Measurements from ENCODE around the gene NDUFAF2.

NDUFAF2 gene

DNA sequence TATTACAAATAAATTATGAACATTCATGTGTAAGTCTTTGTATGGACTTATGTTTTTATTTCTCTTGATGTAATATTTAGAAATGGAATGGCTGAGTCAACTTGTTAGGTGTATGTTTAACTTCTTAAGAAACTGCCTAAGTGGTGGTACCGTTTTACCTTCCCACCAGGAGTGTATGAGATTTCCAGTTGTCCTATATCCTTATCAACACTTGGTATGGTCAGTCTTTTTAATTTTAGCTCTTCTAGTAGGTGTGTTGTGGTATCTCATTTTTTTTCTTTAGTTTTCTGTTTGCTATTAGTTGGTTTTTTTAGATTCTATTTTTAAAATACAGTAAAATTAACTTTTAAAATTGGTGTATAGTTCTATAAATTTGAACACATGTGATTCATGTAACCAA, 3.7 kb downstream of the NDUFAF2 start:
- DNase-seq (ENCODE audit: insufficient read length, low spot score) (no peak), FAIRE-seq (no peak)
- TF ChIP-seq TAF1 (IDR thresholded peaks at IDR 0.05; ENCODE audit: low read depth, low read length) (no peak), POLR2A (IDR thresholded peaks at IDR 0.05; ENCODE audit: low read depth, low read length) (no peak), PAX5 (IDR thresholded peaks at IDR 0.05; ENCODE audit: insufficient read depth, low read length, severe bottlenecking) (no peak), POU2F2 (IDR thresholded peaks at IDR 0.05; ENCODE audit: low read depth, low read length) (no peak), POLR2AphosphoS5 (IDR thresholded peaks at IDR 0.05; ENCODE audit: low read depth, low read length) (no peak), SPI1 (IDR thresholded peaks at IDR 0.05; ENCODE audit: low read depth, low read length) (no peak)

DNA sequence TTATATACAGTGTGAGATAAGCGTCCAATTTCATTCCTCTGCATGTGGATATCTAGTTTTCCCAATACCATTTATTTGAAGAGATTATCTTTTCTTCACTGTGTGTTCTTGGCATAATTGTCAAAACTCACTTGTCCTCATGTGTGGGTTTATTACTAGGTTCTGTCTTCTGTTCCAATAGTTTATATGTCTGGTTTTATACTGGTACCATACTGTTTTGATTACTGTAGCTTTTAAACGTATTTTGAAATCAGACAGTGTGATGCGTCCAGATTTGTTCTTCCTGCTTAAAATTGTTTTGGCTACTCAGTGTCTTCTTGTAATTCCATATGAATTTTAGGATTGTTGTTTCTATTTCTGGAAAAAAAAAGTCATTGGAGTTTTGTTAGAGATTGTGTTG, 10.2 kb downstream of the NDUFAF2 start:
- TF ChIP-seq TAF1 (IDR thresholded peaks at IDR 0.05; ENCODE audit: low read depth, low read length): no peak
- no peak for TF ChIP-seq POU2F2 (IDR thresholded peaks at IDR 0.05; ENCODE audit: low read depth, low read length)
- TF ChIP-seq POLR2A (IDR thresholded peaks at IDR 0.05; ENCODE audit: low read depth, low read length): no peak
- TF ChIP-seq PAX5 (IDR thresholded peaks at IDR 0.05; ENCODE audit: insufficient read depth, low read length, severe bottlenecking): no peak
- no peak for TF ChIP-seq SPI1 (IDR thresholded peaks at IDR 0.05; ENCODE audit: low read depth, low read length)
- no peak for TF ChIP-seq POLR2AphosphoS5 (IDR thresholded peaks at IDR 0.05; ENCODE audit: low read depth, low read length)
- DNase-seq (ENCODE audit: insufficient read length, low spot score): no peak
- FAIRE-seq: no peak

DNA sequence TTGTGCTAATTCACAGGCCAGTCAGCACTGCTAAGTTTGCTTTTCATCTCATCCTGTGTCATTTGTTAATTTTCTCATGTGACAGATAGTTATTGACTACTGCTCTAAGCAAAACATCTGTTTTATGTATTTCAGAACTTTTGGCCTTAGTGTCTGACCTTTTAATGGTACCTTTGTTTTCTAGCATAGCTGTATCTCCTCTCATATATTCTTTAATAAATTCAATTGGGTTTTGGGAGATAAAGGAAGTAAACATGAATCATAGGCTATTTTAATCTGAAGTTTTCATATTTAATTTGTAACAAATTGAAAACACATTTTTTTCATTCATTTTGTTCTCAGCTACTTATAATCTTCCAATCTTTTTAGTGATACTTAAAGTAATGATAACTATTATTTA, 13.1 kb downstream of the NDUFAF2 start:
- no peak for DNase-seq (ENCODE audit: insufficient read length, low spot score)
- FAIRE-seq: no peak
- no peak for TF ChIP-seq SPI1 (IDR thresholded peaks at IDR 0.05; ENCODE audit: low read depth, low read length)
- no peak for TF ChIP-seq TAF1 (IDR thresholded peaks at IDR 0.05; ENCODE audit: low read depth, low read length)
- no peak for TF ChIP-seq PAX5 (IDR thresholded peaks at IDR 0.05; ENCODE audit: insufficient read depth, low read length, severe bottlenecking)
- TF ChIP-seq POLR2A (IDR thresholded peaks at IDR 0.05; ENCODE audit: low read depth, low read length): no peak
- TF ChIP-seq POLR2AphosphoS5 (IDR thresholded peaks at IDR 0.05; ENCODE audit: low read depth, low read length): no peak
- no peak for TF ChIP-seq POU2F2 (IDR thresholded peaks at IDR 0.05; ENCODE audit: low read depth, low read length)

DNA sequence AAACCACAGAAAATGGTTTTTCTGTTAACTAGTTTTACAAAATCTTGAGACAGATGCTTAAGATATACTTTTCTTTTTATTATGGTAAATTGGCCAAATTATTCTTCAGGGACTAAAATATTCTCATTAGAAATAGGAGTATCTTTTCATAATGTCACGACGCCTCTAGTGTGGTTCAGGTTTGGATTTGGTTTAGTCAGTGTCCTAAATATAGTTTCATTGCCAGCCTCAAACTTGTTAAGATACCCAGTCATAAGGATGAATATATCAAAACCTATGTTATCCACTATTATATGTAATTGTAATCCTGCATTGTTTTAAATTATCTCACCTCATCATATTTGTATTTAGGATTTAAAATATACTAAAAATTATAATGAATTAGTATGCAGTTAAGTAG, 13.7 kb downstream of the NDUFAF2 start:
- TF ChIP-seq POU2F2 (IDR thresholded peaks at IDR 0.05; ENCODE audit: low read depth, low read length) (no peak), SPI1 (IDR thresholded peaks at IDR 0.05; ENCODE audit: low read depth, low read length) (no peak), TAF1 (IDR thresholded peaks at IDR 0.05; ENCODE audit: low read depth, low read length) (no peak), PAX5 (IDR thresholded peaks at IDR 0.05; ENCODE audit: insufficient read depth, low read length, severe bottlenecking) (no peak), POLR2AphosphoS5 (IDR thresholded peaks at IDR 0.05; ENCODE audit: low read depth, low read length) (no peak), POLR2A (IDR thresholded peaks at IDR 0.05; ENCODE audit: low read depth, low read length) (no peak)
- FAIRE-seq: no peak
- no peak for DNase-seq (ENCODE audit: insufficient read length, low spot score)

DNA sequence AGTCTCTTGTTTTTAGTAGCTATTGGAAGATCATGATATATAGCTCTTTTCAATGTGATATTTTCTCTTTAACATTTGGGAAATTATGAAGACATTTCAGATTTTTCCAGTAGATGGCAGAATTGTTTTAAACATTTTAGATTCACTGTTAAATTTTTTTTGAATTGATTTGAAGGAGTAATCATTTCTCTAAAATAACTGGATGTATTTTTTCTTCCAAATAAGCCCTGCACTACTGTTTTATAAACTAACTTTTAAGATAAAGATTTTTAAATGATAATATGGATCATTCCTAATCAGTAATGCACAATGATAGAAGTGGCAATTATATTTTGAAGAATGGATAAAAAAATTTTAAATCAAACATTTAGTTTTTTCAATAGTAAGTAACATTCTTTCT, 14.2 kb downstream of the NDUFAF2 start:
- DNase-seq (ENCODE audit: insufficient read length, low spot score): no peak
- TF ChIP-seq POLR2AphosphoS5 (IDR thresholded peaks at IDR 0.05; ENCODE audit: low read depth, low read length) (no peak), SPI1 (IDR thresholded peaks at IDR 0.05; ENCODE audit: low read depth, low read length) (no peak), TAF1 (IDR thresholded peaks at IDR 0.05; ENCODE audit: low read depth, low read length) (no peak), POLR2A (IDR thresholded peaks at IDR 0.05; ENCODE audit: low read depth, low read length) (no peak), PAX5 (IDR thresholded peaks at IDR 0.05; ENCODE audit: insufficient read depth, low read length, severe bottlenecking) (no peak)
- no peak for FAIRE-seq

DNA sequence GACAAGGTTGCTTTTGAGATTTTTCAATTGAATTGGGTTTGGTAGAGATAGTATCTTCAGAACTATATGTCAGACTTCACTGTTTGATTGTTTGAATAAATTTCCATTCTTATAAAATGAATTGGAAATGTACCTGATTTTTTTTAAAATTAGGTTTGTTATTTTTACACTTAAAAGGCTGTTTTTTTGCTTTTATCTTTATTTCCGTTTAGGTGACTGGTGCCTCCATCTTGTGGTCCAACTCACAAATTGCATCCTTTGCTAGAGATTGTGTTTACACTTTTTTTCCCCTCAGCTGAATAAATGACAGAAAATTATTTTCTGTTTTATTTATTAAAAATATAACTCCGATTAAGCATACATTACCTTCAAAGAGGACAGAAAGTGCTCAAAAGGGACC, 15.6 kb downstream of the NDUFAF2 start:
- TF ChIP-seq SPI1 (IDR thresholded peaks at IDR 0.05; ENCODE audit: low read depth, low read length) (no peak), PAX5 (IDR thresholded peaks at IDR 0.05; ENCODE audit: insufficient read depth, low read length, severe bottlenecking) (no peak)
- DNase-seq (ENCODE audit: insufficient read length, low spot score) (no peak), FAIRE-seq (no peak)

DNA sequence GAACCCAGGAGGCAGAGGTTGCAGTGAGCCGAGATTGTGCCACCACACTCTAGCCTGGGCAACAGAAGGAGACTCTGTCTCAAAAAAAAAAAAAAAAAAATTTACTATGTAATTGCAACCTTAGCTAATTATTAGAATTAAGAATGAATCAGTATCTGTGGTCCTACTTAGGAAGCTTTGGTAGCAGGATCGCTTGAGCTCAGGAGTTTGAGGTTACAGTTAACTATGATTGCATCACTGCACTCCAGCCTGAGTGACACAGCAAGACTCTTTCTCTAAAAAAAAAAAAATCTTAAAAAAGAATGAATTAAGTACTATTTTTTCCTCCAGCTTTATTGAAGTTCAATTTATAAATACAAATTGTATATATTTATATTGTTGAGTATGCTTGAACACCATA, 16.7 kb downstream of the NDUFAF2 start:
- FAIRE-seq: no peak
- TF ChIP-seq SPI1 (IDR thresholded peaks at IDR 0.05; ENCODE audit: low read depth, low read length) (no peak), TAF1 (IDR thresholded peaks at IDR 0.05; ENCODE audit: low read depth, low read length) (no peak), POLR2A (IDR thresholded peaks at IDR 0.05; ENCODE audit: low read depth, low read length) (no peak), POU2F2 (IDR thresholded peaks at IDR 0.05; ENCODE audit: low read depth, low read length) (no peak), PAX5 (IDR thresholded peaks at IDR 0.05; ENCODE audit: insufficient read depth, low read length, severe bottlenecking) (no peak), POLR2AphosphoS5 (IDR thresholded peaks at IDR 0.05; ENCODE audit: low read depth, low read length) (no peak)
- no peak for DNase-seq (ENCODE audit: insufficient read length, low spot score)

DNA sequence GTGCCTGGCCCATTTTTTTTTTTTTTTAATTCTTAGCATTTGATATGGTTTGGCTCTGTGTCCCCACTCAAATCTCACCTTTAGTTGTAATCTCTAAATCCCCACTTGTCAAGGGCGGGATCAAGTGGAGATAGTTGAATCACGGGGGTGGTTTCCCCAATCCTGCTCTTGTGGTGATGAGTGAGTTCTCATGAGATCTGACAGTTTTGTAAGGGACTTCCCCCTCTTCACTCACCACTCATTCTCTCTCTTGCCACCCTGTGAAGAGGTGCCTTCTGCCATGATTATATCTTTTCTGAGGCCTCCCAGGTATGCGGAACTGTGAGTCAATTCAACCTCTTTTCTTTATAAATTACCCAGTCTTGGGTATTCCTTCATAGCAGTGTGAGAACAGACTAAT, 27.2 kb downstream of the NDUFAF2 start:
- no peak for FAIRE-seq
- TF ChIP-seq POU2F2 (IDR thresholded peaks at IDR 0.05; ENCODE audit: low read depth, low read length) (no peak), SPI1 (IDR thresholded peaks at IDR 0.05; ENCODE audit: low read depth, low read length) (no peak), POLR2A (IDR thresholded peaks at IDR 0.05; ENCODE audit: low read depth, low read length) (no peak), TAF1 (IDR thresholded peaks at IDR 0.05; ENCODE audit: low read depth, low read length) (no peak), POLR2AphosphoS5 (IDR thresholded peaks at IDR 0.05; ENCODE audit: low read depth, low read length) (no peak), PAX5 (IDR thresholded peaks at IDR 0.05; ENCODE audit: insufficient read depth, low read length, severe bottlenecking) (no peak)
- DNase-seq (ENCODE audit: insufficient read length, low spot score): no peak

DNA sequence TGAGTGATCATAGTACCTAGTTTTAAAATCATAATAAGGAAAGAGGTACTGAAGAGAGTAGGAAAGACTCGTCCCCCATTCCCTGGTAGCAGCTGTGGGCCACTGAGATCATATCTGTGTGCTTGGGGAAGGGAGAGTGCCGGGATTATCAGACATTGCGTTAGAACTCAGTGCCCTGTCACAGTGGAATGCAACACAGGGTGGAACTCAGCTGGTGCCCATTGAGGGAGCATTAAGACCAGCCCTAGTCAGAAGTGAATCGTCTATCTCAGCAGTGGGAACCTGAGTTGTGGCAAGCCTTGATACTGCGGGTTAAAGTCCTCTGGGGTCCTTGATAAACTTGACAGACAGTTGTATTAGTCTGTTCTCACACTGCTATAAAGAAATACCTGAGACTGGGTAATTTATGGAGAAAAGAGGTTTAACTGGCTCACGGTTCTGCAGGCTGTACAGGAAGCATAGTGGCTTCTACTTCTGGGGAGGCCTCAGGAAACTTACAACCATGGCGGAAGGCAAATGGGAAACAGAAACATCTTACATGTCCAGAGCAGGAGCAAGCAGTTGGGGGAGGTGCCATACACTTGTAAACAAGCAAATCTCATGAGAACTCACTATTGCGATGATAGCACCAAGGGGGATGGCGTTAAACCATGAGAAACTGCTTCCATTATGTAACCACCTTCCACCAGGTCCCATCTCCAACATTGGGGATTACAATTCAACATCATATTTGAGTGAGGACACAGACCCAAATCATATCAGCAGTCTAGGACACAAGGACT, 33.1 kb downstream of the NDUFAF2 start:
- no peak for TF ChIP-seq POLR2A (IDR thresholded peaks at IDR 0.05; ENCODE audit: low read depth, low read length)
- TF ChIP-seq POLR2AphosphoS5 (IDR thresholded peaks at IDR 0.05; ENCODE audit: low read depth, low read length): no peak
- TF ChIP-seq SPI1 (IDR thresholded peaks at IDR 0.05; ENCODE audit: low read depth, low read length): no peak
- TF ChIP-seq PAX5 (IDR thresholded peaks at IDR 0.05; ENCODE audit: insufficient read depth, low read length, severe bottlenecking): no peak
- no peak for TF ChIP-seq POU2F2 (IDR thresholded peaks at IDR 0.05; ENCODE audit: low read depth, low read length)
- DNase-seq (ENCODE audit: insufficient read length, low spot score): no peak
- FAIRE-seq: no peak

DNA sequence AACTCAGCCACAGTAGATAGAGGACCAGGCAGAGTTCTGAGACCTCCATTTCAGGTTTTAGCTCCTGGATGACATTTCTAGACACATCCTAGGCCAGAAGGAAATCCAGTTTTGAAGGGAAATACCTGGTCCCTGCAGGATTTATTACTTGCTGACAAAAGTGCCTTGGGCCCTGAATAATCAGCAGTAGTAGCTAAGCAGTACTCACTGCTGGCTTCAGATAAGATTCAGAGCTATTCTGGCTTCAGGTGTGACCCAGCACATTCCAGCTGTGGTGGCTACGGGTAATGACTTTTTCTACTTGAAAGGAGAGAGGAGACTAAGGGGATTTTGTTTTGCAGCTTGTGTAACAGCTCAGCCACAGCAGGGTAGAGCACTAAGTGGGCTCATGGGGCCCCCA, 34.0 kb downstream of the NDUFAF2 start:
- no peak for FAIRE-seq
- DNase-seq (ENCODE audit: insufficient read length, low spot score): no peak
- TF ChIP-seq POLR2AphosphoS5 (IDR thresholded peaks at IDR 0.05; ENCODE audit: low read depth, low read length): no peak
- no peak for TF ChIP-seq TAF1 (IDR thresholded peaks at IDR 0.05; ENCODE audit: low read depth, low read length)
- no peak for TF ChIP-seq PAX5 (IDR thresholded peaks at IDR 0.05; ENCODE audit: insufficient read depth, low read length, severe bottlenecking)
- no peak for TF ChIP-seq POU2F2 (IDR thresholded peaks at IDR 0.05; ENCODE audit: low read depth, low read length)
- TF ChIP-seq SPI1 (IDR thresholded peaks at IDR 0.05; ENCODE audit: low read depth, low read length): no peak
- TF ChIP-seq POLR2A (IDR thresholded peaks at IDR 0.05; ENCODE audit: low read depth, low read length): no peak
